AG10803 (cell line): ENCODE measurements around the gene INPP5E.

Experiments used
- DNase-seq: peaks from one replicate; pipeline ENCODE4 v3.0.0; 2010; ENCODE audit warnings: low read depth
- H3K4me3 ChIP-seq: 2 replicates; pipeline ENCODE4 v1.5.1; 2011; ENCODE audit warnings: mild to moderate bottlenecking, low read length, control low read depth
- CTCF ChIP-seq: conservative IDR thresholded peaks from 2 replicates; pipeline ENCODE4 v1.5.1; 2011; ENCODE audit warnings: mild to moderate bottlenecking, low read length, control low read depth, inconsistent platforms

The INPP5E gene

GRCh38 chr9:136396219-136396515 lies 43.5 kb downstream of the INPP5E start:
- H3K4me3 ChIP-seq = no peak overlapping the region
- TF ChIP-seq CTCF = no peak
- no peak for DNase-seq

GRCh38 chr9:136395345-136396218 lies 44.1 kb downstream of the INPP5E start:
- no peak overlapping the region for H3K4me3 ChIP-seq
- TF ChIP-seq CTCF = no peak
- DNase-seq = no peak

GRCh38 chr9:136395020-136395340 lies 44.7 kb downstream of the INPP5E start:
- H3K4me3 ChIP-seq = no peak overlapping the region
- TF ChIP-seq CTCF = no peak
- no peak for DNase-seq

GRCh38 chr9:136394312-136395019 lies 45.2 kb downstream of the INPP5E start:
- DNase-seq = no peak
- no peak overlapping the region for H3K4me3 ChIP-seq
- no peak for TF ChIP-seq CTCF

- no peak overlapping the region for H3K4me3 ChIP-seq
- TF ChIP-seq CTCF = no peak
- DNase-seq = no peak
These were observed 46.1 kb downstream of the INPP5E start for GRCh38 chr9:136393531-136393930.

- no peak overlapping the region for H3K4me3 ChIP-seq
- no peak for TF ChIP-seq CTCF
These were observed 46.9 kb downstream of the INPP5E start for GRCh38 chr9:136392538-136393449.

More at GRCh38 chr9:136392538-136393449, 46.9 kb downstream of the INPP5E start:
- no peak for DNase-seq
